ENCODE results near the gene CDK6.

The CDK6 gene

GRCh38 chr7:92784935-92785334 lies 51.4 kb downstream of the CDK6 start:
- Histone ChIP-seq H3K18ac (ENCODE audit: low read length) (no peak overlapping the region), H3K23ac (ENCODE audit: low read depth, low read length, poor library complexity) (no peak overlapping the region), H3K4ac (ENCODE audit: low read length) (no peak overlapping the region), H3K9ac (ENCODE audit: low read depth, low read length, poor library complexity) (no peak overlapping the region), H3K14ac (ENCODE audit: low read length) (no peak overlapping the region), H2AK5ac (ENCODE audit: low read depth, low read length) (no peak overlapping the region), H3K27me3 (ENCODE audit: control insufficient read depth in 3 of 3, insufficient read depth in 3 of 3, low read depth in 1 of 3, low read length in 3 of 3) (no peaks in the 10 kb centered on the region), H2BK15ac (ENCODE audit: low read length) (no peak overlapping the region), H3K36me3 (replicated peaks in 1 of 2; ENCODE audit: control insufficient read depth in 2 of 2, insufficient read depth in 2 of 2, low read length in 2 of 2) (no peaks in the 10 kb centered on the region), H2BK120ac (ENCODE audit: low read depth, low read length) (no peak overlapping the region), H2BK5ac (ENCODE audit: low read length) (no peak overlapping the region), H3K4me1 (ENCODE audit: control insufficient read depth in 2 of 2, insufficient read depth in 1 of 2, low read depth in 1 of 2, low read length in 2 of 2) (peaks cover 1 to 5% of the 10 kb centered on the region in 2 donors), H4K8ac (ENCODE audit: low read depth, low read length) (no peak overlapping the region), H3K27ac (replicated peaks; ENCODE audit: low read length) (no peak overlapping the region), H2BK12ac (ENCODE audit: low read length) (no peak overlapping the region), H3K4me2 (ENCODE audit: insufficient read depth, low read length, poor library complexity, severe bottlenecking) (no peak overlapping the region), H2AFZ (ENCODE audit: low read length) (no peak overlapping the region), H3K9me3 (replicated peaks in 1 of 2; ENCODE audit: control insufficient read depth in 2 of 2, insufficient read depth in 1 of 2, low read depth in 1 of 2, low read length in 2 of 2) (peaks cover 0 to 14% of the 10 kb centered on the region in 2 donors), H3K4me3 (ENCODE audit: low read length in 2 of 2) (no peak overlapping the region), H3K79me1 (ENCODE audit: low read depth, low read length) (no peaks in the 10 kb centered on the region), H4K91ac (ENCODE audit: low read depth, low read length, poor library complexity) (no peak overlapping the region)
- no peak for DNase-seq (ENCODE audit: low spot score)
- no CpG with 5 or more reads among the region's 5 CpGs for WGBS, 2 donors (ENCODE audit: extremely low coverage in 2 of 2, insufficient read length in 2 of 2, insufficient replicate concordance in 1 of 2)

DNA sequence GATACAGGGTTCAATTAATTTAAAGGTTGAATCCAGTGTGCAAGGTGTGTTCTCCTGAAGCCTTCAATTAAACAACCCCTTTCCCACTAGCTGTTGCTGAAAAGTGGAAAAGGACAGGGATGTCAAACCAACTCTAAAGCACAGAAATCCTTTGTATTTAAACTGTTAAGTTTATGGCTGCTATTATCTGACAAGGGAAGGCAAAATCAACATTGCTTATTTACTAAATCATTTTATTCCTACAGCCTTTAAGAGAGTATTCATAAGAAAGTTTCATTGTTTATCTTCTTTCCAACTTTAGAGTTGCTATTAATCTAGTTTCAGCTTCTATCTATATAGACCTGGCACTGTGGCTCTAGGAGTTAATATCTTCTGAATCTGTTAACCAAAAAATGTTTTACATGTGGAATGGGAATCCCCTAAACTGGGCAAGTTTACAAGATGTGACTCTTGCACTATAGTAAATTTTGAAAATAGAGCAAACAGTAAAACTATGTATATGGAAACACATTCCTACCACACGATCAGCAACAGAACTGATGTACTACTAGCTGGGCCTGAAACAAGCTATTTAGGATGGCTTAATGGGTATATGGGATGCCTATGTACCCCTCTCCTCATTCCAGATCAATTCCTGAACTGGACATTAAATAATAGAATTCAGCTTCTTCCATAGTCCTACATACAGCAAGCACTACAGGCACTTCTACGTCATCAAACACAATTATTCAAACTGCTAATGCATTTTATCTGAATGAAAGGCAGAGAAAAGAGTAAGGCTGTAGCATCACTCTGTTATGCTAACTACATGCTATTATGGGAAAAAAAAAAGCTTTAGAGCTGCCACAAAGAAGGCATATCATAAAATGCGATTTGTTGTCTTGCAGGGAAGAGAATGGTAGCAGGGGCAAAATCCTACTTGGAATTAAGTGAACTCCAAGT lies 52.8 kb downstream of the CDK6 start:
- Histone ChIP-seq H2AK5ac (ENCODE audit: low read depth, low read length) (no peak overlapping the region), H2BK15ac (ENCODE audit: low read length) (no peak overlapping the region), H3K4me3 (ENCODE audit: low read length in 2 of 2) (no peak overlapping the region), H3K36me3 (replicated peaks in 1 of 2; ENCODE audit: control insufficient read depth in 2 of 2, insufficient read depth in 2 of 2, low read length in 2 of 2) (no peaks in the 10 kb centered on the region), H3K27ac (replicated peaks; ENCODE audit: low read length) (no peak overlapping the region), H3K9me3 (replicated peaks in 1 of 2; ENCODE audit: control insufficient read depth in 2 of 2, insufficient read depth in 1 of 2, low read depth in 1 of 2, low read length in 2 of 2) (peaks cover 0 to 7% of the 10 kb centered on the region in 2 donors), H2BK120ac (ENCODE audit: low read depth, low read length) (no peak overlapping the region), H2BK5ac (ENCODE audit: low read length) (no peak overlapping the region), H4K8ac (ENCODE audit: low read depth, low read length) (no peak overlapping the region), H3K23ac (ENCODE audit: low read depth, low read length, poor library complexity) (no peak overlapping the region), H2BK12ac (ENCODE audit: low read length) (no peak overlapping the region), H3K18ac (ENCODE audit: low read length) (no peak overlapping the region), H3K4me1 (ENCODE audit: control insufficient read depth in 2 of 2, insufficient read depth in 1 of 2, low read depth in 1 of 2, low read length in 2 of 2) (peaks cover 1 to 5% of the 10 kb centered on the region in 2 donors), H3K14ac (ENCODE audit: low read length) (no peak overlapping the region), H3K27me3 (ENCODE audit: control insufficient read depth in 3 of 3, insufficient read depth in 3 of 3, low read depth in 1 of 3, low read length in 3 of 3) (no peaks in the 10 kb centered on the region), H3K4me2 (ENCODE audit: insufficient read depth, low read length, poor library complexity, severe bottlenecking) (no peak overlapping the region), H3K4ac (ENCODE audit: low read length) (no peak overlapping the region), H3K9ac (ENCODE audit: low read depth, low read length, poor library complexity) (no peak overlapping the region), H2AFZ (ENCODE audit: low read length) (no peak overlapping the region), H3K79me1 (ENCODE audit: low read depth, low read length) (no peaks in the 10 kb centered on the region), H4K91ac (ENCODE audit: low read depth, low read length, poor library complexity) (no peak overlapping the region)
- WGBS, 2 donors (ENCODE audit: extremely low coverage in 2 of 2, insufficient read length in 2 of 2, insufficient replicate concordance in 1 of 2), result no CpG with 5 or more reads among the region's 3 CpGs
- DNase-seq (ENCODE audit: low spot score), result no peak

DNA sequence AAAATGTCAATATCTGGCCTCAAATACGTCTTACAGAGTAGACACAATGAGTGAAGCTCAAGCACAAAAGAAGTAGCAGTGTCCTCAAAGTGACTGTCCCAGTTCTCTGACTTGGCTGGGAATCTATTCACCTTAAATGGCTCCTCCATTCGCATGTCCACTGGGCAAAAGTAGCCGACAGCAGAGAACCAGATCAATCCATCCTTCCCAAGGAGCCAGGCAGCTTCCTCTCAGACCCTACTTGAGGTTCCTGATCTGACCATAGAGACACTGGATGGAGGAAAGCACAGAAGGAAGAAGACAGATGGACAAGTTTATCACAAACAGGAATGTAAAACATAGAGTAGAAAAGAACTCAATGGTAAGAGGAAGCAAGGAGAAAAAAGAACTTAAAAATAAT lies 53.5 kb downstream of the CDK6 start:
- no peak overlapping the region for H2BK5ac ChIP-seq (ENCODE audit: low read length)
- H3K4me1 ChIP-seq (ENCODE audit: control insufficient read depth in 2 of 2, insufficient read depth in 1 of 2, low read depth in 1 of 2, low read length in 2 of 2), result peaks cover 1 to 5% of the 10 kb centered on the region in 2 donors
- no peak for DNase-seq (ENCODE audit: low spot score)
- H3K9me3 ChIP-seq (replicated peaks in 1 of 2; ENCODE audit: control insufficient read depth in 2 of 2, insufficient read depth in 1 of 2, low read depth in 1 of 2, low read length in 2 of 2), result peaks cover 0 to 4% of the 10 kb centered on the region in 2 donors
- no peak overlapping the region for H3K4me2 ChIP-seq (ENCODE audit: insufficient read depth, low read length, poor library complexity, severe bottlenecking)
- no peak overlapping the region for H2BK12ac ChIP-seq (ENCODE audit: low read length)
- H2BK15ac ChIP-seq (ENCODE audit: low read length), result no peak overlapping the region
- no peak overlapping the region for H4K91ac ChIP-seq (ENCODE audit: low read depth, low read length, poor library complexity)
- H3K27me3 ChIP-seq (ENCODE audit: control insufficient read depth in 3 of 3, insufficient read depth in 3 of 3, low read depth in 1 of 3, low read length in 3 of 3), result no peaks in the 10 kb centered on the region
- WGBS, 2 donors (ENCODE audit: extremely low coverage in 2 of 2, insufficient read length in 2 of 2, insufficient replicate concordance in 1 of 2), result no CpG with 5 or more reads among the region's 3 CpGs
- H2AK5ac ChIP-seq (ENCODE audit: low read depth, low read length), result no peak overlapping the region
- no peak overlapping the region for H2AFZ ChIP-seq (ENCODE audit: low read length)
- no peak overlapping the region for H2BK120ac ChIP-seq (ENCODE audit: low read depth, low read length)
- H3K14ac ChIP-seq (ENCODE audit: low read length), result no peak overlapping the region
- no peaks in the 10 kb centered on the region for H3K36me3 ChIP-seq (replicated peaks in 1 of 2; ENCODE audit: control insufficient read depth in 2 of 2, insufficient read depth in 2 of 2, low read length in 2 of 2)
- H3K9ac ChIP-seq (ENCODE audit: low read depth, low read length, poor library complexity), result no peak overlapping the region
- H3K4me3 ChIP-seq (ENCODE audit: low read length in 2 of 2), result no peak overlapping the region
- no peak overlapping the region for H3K18ac ChIP-seq (ENCODE audit: low read length)
- H3K79me1 ChIP-seq (ENCODE audit: low read depth, low read length), result no peaks in the 10 kb centered on the region
- no peak overlapping the region for H3K27ac ChIP-seq (replicated peaks; ENCODE audit: low read length)
- no peak overlapping the region for H4K8ac ChIP-seq (ENCODE audit: low read depth, low read length)
- H3K4ac ChIP-seq (ENCODE audit: low read length), result no peak overlapping the region
- H3K23ac ChIP-seq (ENCODE audit: low read depth, low read length, poor library complexity), result no peak overlapping the region

DNA sequence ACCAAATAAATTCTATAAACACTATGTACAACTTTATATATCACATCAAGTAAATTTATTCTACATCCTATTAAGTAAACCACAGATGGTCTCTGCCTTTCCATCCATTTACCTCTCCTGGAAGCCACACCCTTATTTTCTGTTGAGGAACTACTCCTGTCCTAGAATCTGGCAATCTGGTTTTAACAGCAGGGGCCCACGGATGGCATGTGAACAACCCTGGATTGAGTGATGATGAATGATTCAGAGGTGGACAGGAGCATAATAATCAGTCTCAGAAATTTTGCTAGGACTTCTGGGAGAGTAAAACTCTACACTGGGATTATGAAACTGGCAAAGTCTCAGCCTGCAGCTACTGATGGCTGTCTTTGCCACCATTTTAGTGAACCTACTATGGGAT lies 54.1 kb downstream of the CDK6 start:
- H3K23ac ChIP-seq (ENCODE audit: low read depth, low read length, poor library complexity), result no peak overlapping the region
- no peak overlapping the region for H2AK5ac ChIP-seq (ENCODE audit: low read depth, low read length)
- no peak overlapping the region for H2BK12ac ChIP-seq (ENCODE audit: low read length)
- H4K91ac ChIP-seq (ENCODE audit: low read depth, low read length, poor library complexity), result no peak overlapping the region
- no CpG with 5 or more reads among the region's 1 CpG for WGBS, 2 donors (ENCODE audit: extremely low coverage in 2 of 2, insufficient read length in 2 of 2, insufficient replicate concordance in 1 of 2)
- H4K8ac ChIP-seq (ENCODE audit: low read depth, low read length), result no peak overlapping the region
- no peak overlapping the region for H2BK5ac ChIP-seq (ENCODE audit: low read length)
- no peak overlapping the region for H3K18ac ChIP-seq (ENCODE audit: low read length)
- H3K4ac ChIP-seq (ENCODE audit: low read length), result no peak overlapping the region
- H3K9me3 ChIP-seq (replicated peaks in 1 of 2; ENCODE audit: control insufficient read depth in 2 of 2, insufficient read depth in 1 of 2, low read depth in 1 of 2, low read length in 2 of 2), result peaks cover 0 to 5% of the 10 kb centered on the region in 2 donors
- no peaks in the 10 kb centered on the region for H3K27me3 ChIP-seq (ENCODE audit: control insufficient read depth in 3 of 3, insufficient read depth in 3 of 3, low read depth in 1 of 3, low read length in 3 of 3)
- no peak overlapping the region for H3K9ac ChIP-seq (ENCODE audit: low read depth, low read length, poor library complexity)
- H3K27ac ChIP-seq (replicated peaks; ENCODE audit: low read length), result no peak overlapping the region
- H3K14ac ChIP-seq (ENCODE audit: low read length), result no peak overlapping the region
- no peaks in the 10 kb centered on the region for H3K36me3 ChIP-seq (replicated peaks in 1 of 2; ENCODE audit: control insufficient read depth in 2 of 2, insufficient read depth in 2 of 2, low read length in 2 of 2)
- no peak overlapping the region for H3K4me2 ChIP-seq (ENCODE audit: insufficient read depth, low read length, poor library complexity, severe bottlenecking)
- no peak overlapping the region for H2BK15ac ChIP-seq (ENCODE audit: low read length)
- no peak overlapping the region for H2AFZ ChIP-seq (ENCODE audit: low read length)
- no peaks in the 10 kb centered on the region for H3K79me1 ChIP-seq (ENCODE audit: low read depth, low read length)
- DNase-seq (ENCODE audit: low spot score), result no peak
- peaks cover 1 to 5% of the 10 kb centered on the region in 2 donors for H3K4me1 ChIP-seq (ENCODE audit: control insufficient read depth in 2 of 2, insufficient read depth in 1 of 2, low read depth in 1 of 2, low read length in 2 of 2)
- no peak overlapping the region for H2BK120ac ChIP-seq (ENCODE audit: low read depth, low read length)
- no peak overlapping the region for H3K4me3 ChIP-seq (ENCODE audit: low read length in 2 of 2)

Data from neuronal stem cell (in vitro differentiated cells).